GM12878 (cell line): ENCODE data around the gene RNU5B-1. TPM values are rescaled to one million over a fixed set of nuclear protein-coding genes. Genes with fewer than 3 reads are reported as not detected.

ENCODE experiments used
- ATAC-seq: fragments of 200-7000 bp; cut with Tn5 transposase; 3 replicates; pipeline ENCODE4 v1.9.1; 2020; ENCODE audit warnings: mild to moderate bottlenecking, moderate library complexity
- BruUV-seq: library from RNA; stranded (reverse); fragments of 400-500 nt; replicated peaks from 2 replicates; lab custom pipeline; 2021; lab: Mats Ljungman, UMichigan
- CTCF ChIA-PET: fragments of 300-600 bp; sonication (Branson Sonifier 250); formaldehyde crosslinking; extraction: SDS; loops from one replicate; lab custom pipeline; 2021; ENCODE audit warnings: inconsistent platforms; lab: Yijun Ruan, JAX
- POLR2A ChIA-PET: fragments of 350-600 bp; formaldehyde crosslinking; extraction: SDS; loops from one replicate; lab custom pipeline; 2021; ENCODE audit warnings: inconsistent platforms; lab: Charles Lee
- RAD21 ChIA-PET: fragments of 300-600 bp; sonication (Branson Sonifier 250); formaldehyde crosslinking; loops from one replicate; lab custom pipeline; 2023; ENCODE audit warnings: antibody characterized with exemption; ENCODE audit not compliant: unreplicated experiment; lab: Charles Lee
- SMC1A ChIA-PET: fragments of 300-600 bp; sonication (Branson Sonifier 250); formaldehyde crosslinking; loops from one replicate; lab custom pipeline; 2023; ENCODE audit not compliant: unreplicated experiment, uncharacterized antibody; lab: Charles Lee
- DNase-seq: peaks from one replicate; pipeline ENCODE4 v3.0.0-alpha.2; 2011; ENCODE audit warnings: low read depth, low spot score
- FAIRE-seq: peaks from 3 replicates; lab custom pipeline; 2011; peaks lifted over from hg19 to GRCh38; lab: Jason Lieb, UNC
- H2AFZ ChIP-seq: 2 replicates; pipeline ENCODE4 v1.6.0; 2011; ENCODE audit warnings: low read depth, low read length, control low read depth; ENCODE audit not compliant: control insufficient read depth
- H3K27ac ChIP-seq: 2 replicates; pipeline ENCODE4 v1.5.1; 2011; ENCODE audit warnings: control low read depth; ENCODE audit not compliant: control insufficient read depth, insufficient read depth
- H3K27me3 ChIP-seq, 2 experiments: replicated peaks in 1 of 2; 2 replicates each; pipeline versions ENCODE4 v1.6.0 to v1.6.1; 2011; ENCODE audit warnings: low read length in 1 of 2; ENCODE audit not compliant: control insufficient read depth in 2 of 2, insufficient read depth in 2 of 2
- H3K36me3 ChIP-seq, 2 experiments: 2 replicates each; pipeline ENCODE4 v1.5.1; 2011; ENCODE audit warnings: low read length in 1 of 2; ENCODE audit not compliant: control insufficient read depth in 2 of 2, insufficient read depth in 2 of 2
- H3K4me1 ChIP-seq: 2 replicates; pipeline ENCODE4 v1.6.1; 2011; ENCODE audit warnings: mild to moderate bottlenecking, low read length, moderate library complexity, mixed read lengths; ENCODE audit not compliant: control insufficient read depth, insufficient read depth
- H3K4me2 ChIP-seq: 2 replicates; pipeline ENCODE4 v1.6.0; 2011; ENCODE audit warnings: control low read depth; ENCODE audit not compliant: control insufficient read depth, insufficient read depth
- H3K4me3 ChIP-seq: fragments of 200-600 bp; sonication (generic); 2 replicates; pipeline ENCODE4 v1.5.1; 2016
- H3K79me2 ChIP-seq: 2 replicates; pipeline ENCODE4 v1.6.0; 2011; ENCODE audit warnings: low read length; ENCODE audit not compliant: control insufficient read depth, insufficient read depth
- H3K9ac ChIP-seq: 2 replicates; pipeline ENCODE4 v1.8.0; 2011; ENCODE audit warnings: low read length, control low read depth, mixed read lengths; ENCODE audit not compliant: control insufficient read depth, insufficient read depth
- H3K9me3 ChIP-seq: replicated peaks from 3 replicates; pipeline ENCODE4 v1.5.1; 2011; ENCODE audit warnings: mild to moderate bottlenecking, low read length; ENCODE audit not compliant: control insufficient read depth, insufficient read depth
- H4K20me1 ChIP-seq: 2 replicates; pipeline ENCODE4 v1.6.0; 2011; ENCODE audit not compliant: control insufficient read depth, insufficient read depth
- CBX5 ChIP-seq: sonication (generic); IDR thresholded peaks from 2 replicates; pipeline ENCODE4 v1.6.1; 2016; ENCODE audit warnings: low read depth, moderate library complexity, mild to moderate bottlenecking, inconsistent platforms
- CHD1 ChIP-seq: IDR thresholded peaks from 2 replicates; pipeline ENCODE4 v1.6.1; 2012; ENCODE audit warnings: low read depth, low read length, improper control_type of control experiment
- ELK1 ChIP-seq: IDR thresholded peaks from 2 replicates; pipeline ENCODE4 v1.6.1; 2012; ENCODE audit warnings: low read depth, low read length, improper control_type of control experiment
- POLR2A ChIP-seq: IDR thresholded peaks from 2 replicates; pipeline ENCODE4 v1.6.1; 2011; ENCODE audit warnings: low read depth, mild to moderate bottlenecking, low read length
- USF1 ChIP-seq: IDR thresholded peaks from 2 replicates; pipeline ENCODE4 v1.6.1; 2011; ENCODE audit warnings: borderline replicate concordance, low read depth, mild to moderate bottlenecking, moderate library complexity, mixed read lengths, low read length; ENCODE audit not compliant: insufficient read depth; ENCODE audit errors: extremely low read length
- ZNF384 ChIP-seq: IDR thresholded peaks from 2 replicates; pipeline ENCODE4 v1.6.1; 2012; ENCODE audit warnings: low read depth, mild to moderate bottlenecking, low read length, improper control_type of control experiment, borderline replicate concordance
- WGBS: methylation state at CpG from one replicate; pipeline ENCODE4 v1.1.6; 2016; ENCODE audit warnings: low lambda C conversion rate; ENCODE audit not compliant: insufficient replicate concordance, insufficient coverage; ENCODE audit errors: missing lambda C conversion rate; 5-methylcytosine and 5-hydroxymethylcytosine counted together
- in situ Hi-C: fragments of 300-500 bp; cut with MboI; formaldehyde crosslinking; loops from 9 replicates; pipeline ENCODE4 v1.14.3; 2018; ENCODE audit warnings: mixed read lengths
- intact Hi-C: fragments of 100-400 bp; cut with micrococcal nuclease; formaldehyde crosslinking; loops from one replicate; pipeline ENCODE4 v1.14.2; 2022; ENCODE audit not compliant: unreplicated experiment
- polyA plus RNA-seq, 11 experiments: library from polyadenylated mRNA; depleted of rRNA in 4 of 11; unstranded in 6 of 11; stranded (reverse) in 5 of 11; fragments of >200 nt; fragmentation: Nextera tagmentation in 4 of 11; fragmentation: Illumina TruSeq in 1 of 11; extraction: Ambion mirVana in 4 of 11; extraction: Trizol in 1 of 11; gene quantifications; 1 replicate in 1 of 11; 2 replicates in 10 of 11; pipeline versions ENCODE4 v1.2.1 to v1.2.3, GENCODE V29; 2011 to 2016; ENCODE audit warnings: inconsistent platforms in 2 of 11, missing spikeins in 2 of 11, low read depth in 1 of 11
- total RNA-seq, 4 experiments: library from RNA; depleted of rRNA in 3 of 4; stranded (reverse); fragments of >200 nt in 3 of 4; fragmentation: Illumina TruSeq in 1 of 4; extraction: Trizol in 1 of 4; gene quantifications; 2 replicates each; pipeline versions ENCODE4 v1.2.1 to v1.2.3, GENCODE V29; 2013 to 2021

The RNU5B-1 gene
- total and polyA plus RNA-seq, 10 of the 15 experiments (the other 5 are each of a cell fraction or from before 2014, with no cell fraction given), result 19.1 TPM; not detected in 9

- WGBS, result 51% methylated on average over 31 of the region's 31 CpGs
- DNase-seq (no peak), ATAC-seq (no peak)
- H3K27ac ChIP-seq, result no peak overlapping the region
- H4K20me1 ChIP-seq, result no peaks in the 10 kb centered on the region
- BruUV-seq, result no TSS peak
- no peak overlapping the region for H3K4me3 ChIP-seq
- RAD21 ChIA-PET, result no interaction called here
- H2AFZ ChIP-seq, result no peak overlapping the region
- no peaks in the 10 kb centered on the region for H3K9me3 ChIP-seq
- TF ChIP-seq CBX5 (no peak), POLR2A (no peak), ELK1 (no peak), ZNF384 (no peak), CHD1 (no peak), USF1 (no peak)
- TF ChIP-seq, all 136 proteins: peak for 0
- Histone ChIP-seq H3K79me2 (no peaks in the 10 kb centered on the region), H3K4me2 (no peak overlapping the region), H3K9ac (no peak overlapping the region), H3K36me3 (no peaks in the 10 kb centered on the region), H3K4me1 (peaks cover 6% of the 10 kb centered on the region), H3K27me3 (no peaks in the 10 kb centered on the region)
- intact Hi-C loops (no loop called here), in situ Hi-C loops (no loop called here)
- ChIA-PET CTCF (no interaction called here), POLR2A (no interaction called here), SMC1A (no interaction called here)
- no peak for FAIRE-seq
These were observed 28.1 kb downstream of the RNU5B-1 start for GRCh38 chr15:65332391-65333147.
